RKO (cell line): ENCODE measurements around the gene CNTN4.

Experiments
- DNase-seq: peaks from one replicate; pipeline ENCODE4 v3.0.0-alpha.2; 2016; ENCODE audit warnings: low spot score

Gene CNTN4

GRCh38 chr3:2153053-2153452, 54.4 kb downstream of the CNTN4 start:
- no peak for DNase-seq

DNA sequence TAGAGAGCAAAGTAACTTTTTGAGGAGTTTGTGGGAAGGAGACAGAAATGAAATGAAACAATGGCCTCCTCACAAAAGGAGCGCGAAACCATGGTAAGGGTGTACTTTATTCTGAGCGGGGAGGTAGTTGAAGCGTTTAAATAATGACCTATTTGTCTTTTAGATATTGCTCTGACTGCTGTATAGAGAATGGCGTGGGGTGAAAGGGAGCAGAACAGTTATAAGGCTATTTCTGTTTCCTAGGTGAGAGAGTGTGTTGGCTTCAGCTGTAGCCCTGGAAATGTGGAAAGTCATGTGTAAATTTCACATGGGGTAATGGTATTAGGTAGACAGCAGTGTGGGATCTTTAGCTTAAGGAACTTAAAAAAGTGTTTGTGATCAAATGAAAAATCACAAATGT, 54.9 kb downstream of the CNTN4 start:
- no peak for DNase-seq

DNA sequence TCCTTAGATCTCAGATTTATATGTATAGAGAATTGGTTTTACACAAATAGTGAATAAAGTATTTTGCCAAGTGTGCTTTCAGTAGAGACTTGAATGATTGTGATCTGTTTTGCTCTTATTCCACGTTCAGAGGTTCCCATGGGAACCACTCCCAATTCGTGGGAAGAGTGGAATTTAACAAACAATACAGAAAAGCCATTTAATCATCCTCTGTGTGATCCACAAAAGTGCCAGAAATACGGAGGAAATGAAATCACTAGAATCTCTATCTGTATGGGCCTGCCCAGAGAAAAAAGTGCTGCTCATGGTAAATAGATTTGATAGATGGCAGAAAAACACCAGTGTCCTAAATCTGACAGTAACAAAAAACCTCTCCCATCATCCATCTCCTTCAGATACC, 56.0 kb downstream of the CNTN4 start:
- DNase-seq, result no peak

DNA sequence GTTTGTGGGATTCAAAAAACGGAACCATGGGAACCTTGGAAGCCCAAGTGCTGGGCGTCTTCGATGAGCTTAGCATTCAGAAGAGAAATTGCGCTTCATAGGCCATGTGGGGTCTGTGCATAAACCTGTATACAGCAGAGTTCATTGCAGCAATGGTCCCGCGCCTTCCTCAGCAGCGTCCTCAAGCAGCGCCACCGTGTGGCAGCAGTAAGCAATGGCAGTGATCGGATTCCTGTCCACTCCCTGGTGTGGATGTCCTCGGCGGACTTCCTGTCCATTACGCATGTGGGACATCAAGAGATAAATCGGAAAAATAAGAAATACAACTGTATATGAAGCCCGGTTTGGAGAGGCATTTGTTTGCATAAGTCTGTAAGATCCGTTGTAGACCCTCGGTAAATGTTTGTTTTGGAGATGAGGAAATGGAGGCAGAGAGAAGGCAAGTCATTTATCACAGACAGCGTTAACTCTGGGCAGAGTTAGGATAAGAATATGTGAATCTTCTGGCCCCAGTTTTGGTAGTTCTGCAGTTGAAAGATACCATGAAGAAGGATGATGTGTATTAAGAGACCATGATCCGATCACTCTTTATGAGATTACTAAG, 57.7 kb downstream of the CNTN4 start:
- peak; percentile 4 for DNase-seq

DNA sequence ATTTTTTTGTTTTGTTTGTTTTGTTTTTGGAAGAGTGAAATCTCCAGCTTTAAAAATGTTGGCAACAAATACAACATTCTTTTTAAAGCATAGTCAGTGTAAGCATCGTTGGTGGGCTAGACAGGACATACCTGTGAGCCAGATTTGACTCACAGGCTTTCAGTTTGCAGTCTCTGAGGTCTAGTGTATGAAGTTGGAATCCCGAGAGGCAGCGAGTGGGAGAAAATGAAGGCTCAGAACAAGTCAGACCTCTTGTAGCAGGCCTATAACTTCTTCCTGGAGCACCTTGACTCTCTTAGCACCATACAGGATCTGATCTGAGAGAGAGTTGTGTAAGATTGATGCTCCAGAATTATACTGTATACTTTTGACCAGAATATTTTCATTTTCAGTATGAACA, 60.2 kb downstream of the CNTN4 start:
- DNase-seq, result no peak

- DNase-seq, result peak; percentile 51
Observed at GRCh38 chr3:2166552-2166951, 67.9 kb downstream of the CNTN4 start.

GRCh38 chr3:2172561-2173171, 74.0 kb downstream of the CNTN4 start:
- DNase-seq, result no peak

GRCh38 chr3:2180634-2181033, 82.0 kb downstream of the CNTN4 start:
- no peak for DNase-seq

DNA sequence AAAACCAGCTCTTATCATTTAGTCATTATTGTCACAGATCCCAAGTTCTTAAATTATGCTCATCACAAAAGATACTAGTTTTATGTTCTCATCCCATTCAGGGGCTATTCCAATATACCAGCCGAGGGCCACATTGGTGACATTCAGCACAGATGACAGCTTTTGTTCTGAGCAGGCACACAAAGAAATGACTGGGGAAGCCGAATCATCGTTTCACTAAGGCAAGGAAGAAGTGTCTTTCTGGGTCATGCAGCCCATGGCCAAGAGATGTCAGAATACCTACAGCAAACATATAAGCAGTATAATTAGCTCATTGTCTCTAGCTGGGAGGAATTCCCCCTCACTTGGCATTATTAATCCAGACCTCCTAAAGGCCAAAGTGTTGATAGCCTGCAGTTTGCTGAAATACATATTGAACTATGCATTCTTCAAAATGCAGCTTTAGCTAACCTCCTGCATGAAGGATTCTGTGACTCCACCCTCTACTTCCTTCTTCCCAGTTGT, 100.2 kb downstream of the CNTN4 start:
- DNase-seq, result no peak

GRCh38 chr3:2204054-2204453, 105.4 kb downstream of the CNTN4 start:
- DNase-seq, result no peak

DNA sequence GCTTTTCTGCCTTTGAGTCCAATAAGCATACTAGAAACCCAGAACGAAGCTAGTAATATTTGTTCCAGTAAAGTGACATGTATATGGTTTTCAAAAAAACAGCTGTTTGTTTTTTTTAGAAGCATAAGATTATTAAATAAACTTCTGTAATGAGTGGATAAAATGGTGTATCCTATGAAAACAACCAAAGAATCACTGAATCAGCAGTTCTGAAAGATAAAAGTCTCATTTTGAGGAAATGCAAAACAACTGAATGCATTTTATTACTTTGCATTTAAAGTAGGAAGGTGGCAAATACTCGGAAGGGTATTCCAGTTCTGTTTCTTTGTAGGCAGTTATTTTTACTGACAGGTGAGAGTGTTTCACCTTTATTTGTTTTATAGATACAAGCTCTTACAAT, 107.0 kb downstream of the CNTN4 start:
- no peak for DNase-seq

- no peak for DNase-seq
Observed at GRCh38 chr3:2206536-2206935, 107.9 kb downstream of the CNTN4 start.

DNA sequence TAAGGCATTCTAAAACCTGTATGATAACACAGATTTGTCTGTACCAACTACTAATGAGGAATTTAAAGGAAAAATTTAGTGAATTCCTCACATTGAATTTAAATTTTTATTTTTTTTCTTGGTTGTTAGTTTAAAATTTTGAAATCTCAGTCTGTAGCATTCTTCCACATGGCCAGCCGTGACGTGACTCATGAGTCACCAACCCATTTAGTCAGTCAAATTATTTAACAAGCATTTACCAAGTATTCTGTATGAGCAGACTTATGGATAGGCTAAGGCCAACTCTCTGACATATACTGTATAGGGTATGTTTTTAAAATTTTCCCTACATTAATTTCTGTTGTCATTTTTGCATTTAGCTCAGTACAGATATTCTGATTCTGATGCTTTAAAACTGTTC, 112.9 kb downstream of the CNTN4 start:
- DNase-seq, result peak; percentile 30

DNA sequence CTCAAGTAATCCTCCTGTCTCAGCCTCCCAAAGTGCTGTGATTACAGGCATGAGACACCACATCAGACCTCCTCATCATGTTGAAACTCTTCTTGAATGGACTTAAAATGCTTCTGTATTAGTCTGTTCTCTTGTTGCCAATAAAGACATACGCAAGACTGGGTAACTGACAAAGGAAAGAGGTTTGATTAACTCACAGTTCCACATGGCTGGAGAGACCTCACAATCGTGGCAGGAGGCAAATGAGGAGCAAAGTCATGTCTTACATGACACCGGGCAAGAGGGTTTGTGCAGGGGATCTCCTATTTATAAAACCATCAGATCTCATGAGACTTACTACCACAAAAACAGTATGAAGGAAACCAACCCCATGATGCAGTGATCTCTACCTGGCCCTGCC, 113.5 kb downstream of the CNTN4 start:
- no peak for DNase-seq

DNA sequence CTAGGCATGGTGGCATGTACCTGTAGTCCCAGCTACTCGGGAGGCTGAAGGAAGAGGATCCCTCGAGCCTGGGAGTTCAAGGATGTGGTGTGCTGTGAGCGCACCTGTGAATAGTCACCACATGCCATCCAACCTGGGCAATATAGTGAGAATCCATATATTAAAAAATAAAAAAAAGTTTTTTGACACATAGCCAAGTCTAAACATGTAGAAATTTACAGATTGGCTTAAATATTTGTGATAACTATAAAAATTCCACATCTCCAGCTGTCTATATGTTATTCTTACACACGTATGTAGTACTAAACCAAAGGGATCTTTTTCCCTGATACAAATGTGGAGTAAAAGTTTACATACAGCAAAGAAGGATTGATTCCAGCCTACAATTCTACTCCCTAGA, 119.7 kb downstream of the CNTN4 start:
- no peak for DNase-seq

DNA sequence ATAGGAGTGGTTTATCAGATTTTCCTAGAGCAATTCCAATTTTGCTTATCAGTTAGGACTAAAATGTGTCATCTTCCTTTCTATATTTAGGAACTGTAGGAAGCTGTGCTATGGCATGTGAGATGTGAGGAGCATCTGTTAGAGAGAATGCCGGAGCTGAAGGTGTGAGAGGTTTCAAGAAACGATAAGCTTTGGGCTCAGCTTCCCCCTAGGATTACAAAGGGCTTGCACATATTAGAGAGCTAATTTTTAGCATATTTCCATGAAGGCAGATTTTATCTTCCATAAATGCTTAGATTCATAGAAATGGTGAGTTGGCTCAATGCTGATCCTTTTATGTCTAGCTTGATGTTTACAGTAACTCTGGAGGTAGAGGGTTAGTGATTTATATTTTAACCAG, 120.2 kb downstream of the CNTN4 start:
- no peak for DNase-seq

- DNase-seq, result no peak
Observed at GRCh38 chr3:2236203-2236602, 137.5 kb downstream of the CNTN4 start.

DNA sequence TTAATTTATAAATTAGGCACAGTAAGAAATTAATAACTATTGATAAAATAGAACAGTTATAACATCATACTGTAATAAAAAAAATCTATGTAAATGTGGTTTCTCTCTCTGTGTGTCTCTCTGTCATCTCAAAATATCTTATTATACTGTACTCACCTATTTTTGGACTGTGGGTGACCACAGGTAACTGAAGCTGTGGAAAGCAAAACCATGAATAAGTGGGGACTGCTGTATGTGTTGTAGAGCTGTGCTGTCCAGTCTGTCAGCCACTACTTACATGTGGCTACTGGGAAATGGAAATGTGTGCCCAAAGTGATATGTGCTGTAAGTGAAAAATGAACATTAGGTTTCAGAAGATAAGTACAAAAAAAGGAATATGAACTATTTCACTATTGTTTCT, 145.5 kb downstream of the CNTN4 start:
- DNase-seq, result no peak

GRCh38 chr3:2246873-2247648, 148.4 kb downstream of the CNTN4 start:
- DNase-seq, result no peak

GRCh38 chr3:2247831-2248230, 149.2 kb downstream of the CNTN4 start:
- no peak for DNase-seq

DNA sequence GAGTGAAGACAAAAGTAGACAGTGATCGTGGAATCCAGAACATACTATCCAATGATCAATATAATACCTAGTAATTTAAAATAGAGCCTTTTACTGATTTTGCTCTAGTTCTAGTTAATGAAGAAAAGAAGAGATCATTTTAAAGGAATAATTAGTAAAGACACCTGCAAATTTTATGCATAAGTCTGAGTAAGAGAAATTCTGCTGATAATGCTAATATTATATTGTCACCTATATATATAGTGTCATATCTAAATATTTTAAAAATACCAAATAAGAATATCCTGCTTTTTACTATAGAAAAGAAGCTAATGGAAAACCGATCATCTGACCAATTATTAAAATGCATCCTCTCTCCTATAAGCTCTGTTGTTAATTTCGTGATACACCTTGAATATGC, 152.1 kb downstream of the CNTN4 start:
- DNase-seq, result no peak

- no peak for DNase-seq
Observed at GRCh38 chr3:2261747-2262146, 163.1 kb downstream of the CNTN4 start.

- no peak for DNase-seq
Observed at GRCh38 chr3:2262204-2262603, 163.5 kb downstream of the CNTN4 start.
